GM18517 (cell line): Measurements from ENCODE around the gene FSCN2.
"Not testable (repeated sequence)": the region's sequence is repeated elsewhere in the genome, so short reads cannot be mapped to it uniquely, and the experiment has no call there.

Experiments used
- ATAC-seq: cut with Tn5 transposase; IDR thresholded peaks from one replicate; pipeline ENCODE4 v1.9.1; 2021; ENCODE audit warnings: mild to moderate bottlenecking, moderate library complexity; ENCODE audit not compliant: unreplicated experiment

Gene FSCN2

GRCh38 chr17:81524039-81524864 lies 3.9 kb upstream of the FSCN2 start:
- ATAC-seq, result no peak

- ATAC-seq, result no peak
Measured at GRCh38 chr17:81524865-81525159, 3.4 kb upstream of the FSCN2 start.

GRCh38 chr17:81526662-81527571 lies 1.3 kb upstream of the FSCN2 start:
- no peak for ATAC-seq

GRCh38 chr17:81528384-81528650 lies 140 bp downstream of the FSCN2 start:
- no peak for ATAC-seq

- no peak for ATAC-seq
Measured at GRCh38 chr17:81528651-81529436, 667 bp downstream of the FSCN2 start.

GRCh38 chr17:81529437-81529803 lies 1.2 kb downstream of the FSCN2 start:
- no peak for ATAC-seq

- not testable (repeated sequence) for ATAC-seq
Measured at GRCh38 chr17:81531013-81531412, 2.8 kb downstream of the FSCN2 start.

- not testable (repeated sequence) for ATAC-seq
Measured at GRCh38 chr17:81531998-81532404, 3.8 kb downstream of the FSCN2 start.

GRCh38 chr17:81532490-81533287 lies 4.5 kb downstream of the FSCN2 start:
- no peak for ATAC-seq

GRCh38 chr17:81533339-81534141 lies 5.4 kb downstream of the FSCN2 start:
- ATAC-seq, result no peak

- ATAC-seq, result no peak
Measured at GRCh38 chr17:81534157-81535006, 6.2 kb downstream of the FSCN2 start.

- no peak for ATAC-seq
Measured at GRCh38 chr17:81535007-81535328, 6.8 kb downstream of the FSCN2 start.

- no peak for ATAC-seq
Measured at GRCh38 chr17:81535480-81536298, 7.5 kb downstream of the FSCN2 start.

- no peak for ATAC-seq
Measured at GRCh38 chr17:81536299-81537290, 8.4 kb downstream of the FSCN2 start.

GRCh38 chr17:81537343-81537855 lies 9.2 kb downstream of the FSCN2 start:
- no peak for ATAC-seq

- ATAC-seq, result no peak
Measured at GRCh38 chr17:81537856-81538555, 9.8 kb downstream of the FSCN2 start.
